Peyer's patch (tissue), 4 donors: ENCODE results near the gene CRYBA1. TPM values are rescaled to one million over a fixed set of nuclear protein-coding genes. Genes with fewer than 3 reads are reported as not detected.
"Not testable (repeated sequence)": the region's sequence is repeated elsewhere in the genome, so short reads cannot be mapped to it uniquely, and the experiment has no call there.

Experiments
- DNase-seq, 3 donors: peaks; one replicate each; pipeline ENCODE4 v3.0.0-alpha.2; 2017 to 2019
- H3K27ac ChIP-seq, 4 donors: fragments of 200-600 bp; sonication (generic); one replicate each; pipeline ENCODE4 v1.5.1; 2016 to 2019
- H3K27me3 ChIP-seq, 2 donors: fragments of 200-600 bp; sonication (generic); one replicate each; pipeline ENCODE4 v1.5.1; 2019
- H3K36me3 ChIP-seq, 3 donors: fragments of 200-600 bp; sonication (generic); one replicate each; pipeline ENCODE4 v1.5.1; 2016 to 2019
- H3K4me1 ChIP-seq, 4 donors: fragments of 200-600 bp; sonication (generic); one replicate each; pipeline ENCODE4 v1.5.1; 2016 to 2019
- H3K4me3 ChIP-seq, 4 donors: fragments of 200-600 bp; sonication (generic); 1 replicate in 3 of 4; 2 replicates in 1 of 4; pipeline ENCODE4 v1.5.1; 2016 to 2019; ENCODE audit warnings: mild to moderate bottlenecking in 1 of 4
- H3K9me3 ChIP-seq, 4 donors: fragments of 200-600 bp; sonication (generic); one replicate each; pipeline ENCODE4 v1.5.1; 2016 to 2019; ENCODE audit warnings: mild to moderate bottlenecking in 1 of 4
- CTCF ChIP-seq, 6 experiments: fragments of 450-650 bp in 4 of 6; fragments of 200-600 bp in 2 of 6; sonication (generic) in 1 of 6; IDR thresholded peaks; one replicate each; pipeline ENCODE4 v1.5.1; 2017 to 2019; ENCODE audit warnings: antibody characterized with exemption in 6 of 6, mild to moderate bottlenecking in 3 of 6, moderate library complexity in 1 of 6
- POLR2A ChIP-seq, 2 donors: fragments of 450-650 bp; IDR thresholded peaks; one replicate each; pipeline ENCODE4 v1.5.1; 2017; ENCODE audit warnings: antibody characterized with exemption in 2 of 2, mild to moderate bottlenecking in 2 of 2, moderate library complexity in 2 of 2
- total RNA-seq, 4 donors: library from RNA; depleted of rRNA; stranded (reverse); fragments of >200 nt; gene quantifications; one replicate each; pipeline ENCODE4 v1.1.0, GENCODE V29; 2016

Gene CRYBA1
- total RNA-seq, 4 donors from 2014 or later: not detected

GRCh38 chr17:29233301-29233700 is 13.4 kb upstream of the CRYBA1 start:
- Histone ChIP-seq H3K4me3 (no peak overlapping the region), H3K27ac (no peak overlapping the region)
- DNase-seq: no peak

GRCh38 chr17:29234972-29235371 is 11.7 kb upstream of the CRYBA1 start:
- H3K27ac ChIP-seq, H3K36me3 ChIP-seq, H3K4me1 ChIP-seq, H3K4me3 ChIP-seq, DNase-seq, H3K27me3 ChIP-seq, H3K9me3 ChIP-seq: not testable (repeated sequence)

More at GRCh38 chr17:29233301-29233700, 13.4 kb upstream of the CRYBA1 start:
- H3K27me3 ChIP-seq: no peaks in the 10 kb centered on the region
- H3K4me1 ChIP-seq: no peaks in the 10 kb centered on the region
- no peak for TF ChIP-seq POLR2A (IDR thresholded peaks at IDR 0.05)
- TF ChIP-seq CTCF (IDR thresholded peaks at IDR 0.05): no peak
- no peaks in the 10 kb centered on the region for H3K36me3 ChIP-seq
- no peaks in the 10 kb centered on the region for H3K9me3 ChIP-seq

DNA sequence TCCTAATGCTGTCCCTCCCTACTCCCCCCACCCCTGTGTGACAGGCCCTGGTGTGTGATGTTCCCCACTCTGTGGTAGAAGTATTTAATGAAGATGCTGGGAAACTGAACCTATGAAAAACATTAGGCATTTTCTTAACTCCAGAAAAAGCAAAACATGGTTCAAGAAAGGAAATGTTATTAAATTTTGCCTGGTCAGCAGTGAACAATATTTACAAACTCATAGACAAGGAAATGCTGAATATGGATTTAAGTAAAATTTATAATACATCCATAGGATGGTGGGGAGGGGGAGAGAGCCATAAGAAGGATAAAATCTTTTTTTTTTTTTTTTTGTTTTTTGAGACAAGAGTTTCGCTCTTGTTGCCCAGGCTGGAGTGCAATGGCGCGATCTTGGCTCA is 10.8 kb upstream of the CRYBA1 start:
- no peak overlapping the region for H3K27ac ChIP-seq
- no peaks in the 10 kb centered on the region for H3K36me3 ChIP-seq
- no peak for DNase-seq
- TF ChIP-seq POLR2A (IDR thresholded peaks at IDR 0.05): no peak
- TF ChIP-seq CTCF (IDR thresholded peaks at IDR 0.05): no peak
- no peak overlapping the region for H3K4me3 ChIP-seq
- H3K9me3 ChIP-seq: no peaks in the 10 kb centered on the region
- H3K27me3 ChIP-seq: no peaks in the 10 kb centered on the region
- H3K4me1 ChIP-seq: no peaks in the 10 kb centered on the region

- Histone ChIP-seq H3K4me1 (no peaks in the 10 kb centered on the region), H3K9me3 (no peaks in the 10 kb centered on the region), H3K36me3 (no peaks in the 10 kb centered on the region), H3K4me3 (no peak overlapping the region), H3K27ac (no peak overlapping the region), H3K27me3 (no peaks in the 10 kb centered on the region)
- DNase-seq: no peak
- TF ChIP-seq POLR2A (IDR thresholded peaks at IDR 0.05) (no peak), CTCF (IDR thresholded peaks at IDR 0.05) (no peak)
These were observed 9.1 kb upstream of the CRYBA1 start for GRCh38 chr17:29237476-29238132.

- Histone ChIP-seq H3K36me3 (no peaks in the 10 kb centered on the region), H3K27ac (no peak overlapping the region), H3K9me3 (no peaks in the 10 kb centered on the region), H3K27me3 (no peaks in the 10 kb centered on the region), H3K4me1 (no peaks in the 10 kb centered on the region), H3K4me3 (no peak overlapping the region)
- DNase-seq: no peak
- TF ChIP-seq POLR2A (IDR thresholded peaks at IDR 0.05) (no peak), CTCF (IDR thresholded peaks at IDR 0.05) (no peak)
These were observed 8.4 kb upstream of the CRYBA1 start for GRCh38 chr17:29238133-29238850.

DNA sequence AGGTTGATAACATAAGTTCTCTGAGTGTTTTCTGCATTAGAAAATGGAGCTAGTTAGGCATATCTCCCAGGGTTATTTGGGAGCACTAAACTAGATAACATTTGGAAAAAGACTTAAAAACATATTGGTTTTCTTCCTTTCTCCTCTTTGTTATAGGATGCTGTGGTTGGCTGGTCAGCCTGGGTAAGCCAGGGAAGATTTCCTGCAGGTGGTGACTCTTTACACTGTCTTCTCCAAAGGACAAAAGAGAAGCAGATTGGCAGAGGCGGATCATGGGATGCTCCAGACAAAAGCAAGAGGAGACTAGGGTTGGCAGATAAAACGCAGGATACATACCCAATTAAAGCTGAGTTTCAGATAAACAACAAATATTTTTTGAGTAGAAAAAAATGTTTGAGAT is 6.2 kb upstream of the CRYBA1 start:
- H3K27ac ChIP-seq: no peak overlapping the region
- TF ChIP-seq CTCF (IDR thresholded peaks at IDR 0.05): no peak
- no peak for TF ChIP-seq POLR2A (IDR thresholded peaks at IDR 0.05)

More for the DNA sequence above, 6.2 kb upstream of the CRYBA1 start:
- no peaks in the 10 kb centered on the region for H3K27me3 ChIP-seq
- no peaks in the 10 kb centered on the region for H3K9me3 ChIP-seq
- H3K4me1 ChIP-seq: no peaks in the 10 kb centered on the region
- H3K4me3 ChIP-seq: no peak overlapping the region
- no peaks in the 10 kb centered on the region for H3K36me3 ChIP-seq
- no peak for DNase-seq
